SU-DHL-6 (cell line): ENCODE measurements around the gene RPS6KB2.

Experiments
- H2AFZ ChIP-seq: fragments of 200-600 bp; sonication (generic); 2 replicates; pipeline ENCODE4 v1.6.1; 2014; ENCODE audit warnings: low read depth, mild to moderate bottlenecking, moderate library complexity, mixed read lengths, antibody characterized with exemption, low read length; ENCODE audit not compliant: severe bottlenecking
- H3F3A ChIP-seq: fragments of 200-600 bp; shearing (Covaris generic); 2 replicates; pipeline ENCODE4 v1.6.0; 2016; ENCODE audit warnings: antibody characterized with exemption, mild to moderate bottlenecking; ENCODE audit not compliant: insufficient read depth
- H3K27ac ChIP-seq: fragments of 200-600 bp; sonication (generic); 2 replicates; pipeline ENCODE4 v1.5.1; 2016; ENCODE audit warnings: low read depth, mild to moderate bottlenecking, low read length, moderate library complexity, mixed read lengths
- H3K27me3 ChIP-seq: fragments of 200-600 bp; sonication (generic), shearing (Covaris generic); 2 replicates; pipeline ENCODE4 v1.6.0; 2014; ENCODE audit warnings: mild to moderate bottlenecking, low read length
- H3K36me3 ChIP-seq: fragments of 200-600 bp; sonication (generic); 2 replicates; pipeline ENCODE4 v1.6.1; 2014; ENCODE audit warnings: mild to moderate bottlenecking, low read length, mixed read lengths
- H3K4me2 ChIP-seq: fragments of 300-600, 200-600 bp; shearing (Covaris generic), sonication (generic); 2 replicates; pipeline ENCODE4 v1.6.0; 2014; ENCODE audit warnings: low read length, low read depth, mild to moderate bottlenecking; ENCODE audit not compliant: poor library complexity, severe bottlenecking
- H3K4me3 ChIP-seq: fragments of 200-600 bp; sonication (generic); 2 replicates; pipeline ENCODE4 v1.5.1; 2014; ENCODE audit warnings: antibody characterized with exemption, low read length, mild to moderate bottlenecking, mixed read lengths; ENCODE audit not compliant: insufficient read depth, poor library complexity, severe bottlenecking
- H3K79me2 ChIP-seq: fragments of 200-600 bp; sonication (generic); 2 replicates; pipeline ENCODE4 v1.6.1; 2014; ENCODE audit warnings: mild to moderate bottlenecking, low read length, moderate library complexity; ENCODE audit not compliant: insufficient read depth
- H3K9ac ChIP-seq: fragments of 200-600 bp; sonication (generic); 2 replicates; pipeline ENCODE4 v1.7.0; 2014; ENCODE audit warnings: mild to moderate bottlenecking, low read length
- H3K9me2 ChIP-seq: fragments of 200-600 bp; sonication (generic); replicated peaks from 2 replicates; pipeline ENCODE4 v1.6.1; 2014; ENCODE audit warnings: low read length; ENCODE audit not compliant: insufficient read depth
- H3K9me3 ChIP-seq: fragments of 200-600 bp; sonication (generic); 2 replicates; pipeline ENCODE4 v1.6.1; 2014; ENCODE audit warnings: low read length, mixed read lengths; ENCODE audit not compliant: insufficient read depth
- H4K20me1 ChIP-seq: fragments of 200-600 bp; sonication (generic); 2 replicates; pipeline ENCODE4 v1.6.1; 2014; ENCODE audit warnings: low read depth, mild to moderate bottlenecking, antibody characterized with exemption, low read length, moderate library complexity, mixed read lengths
- EZH2phosphoT487 ChIP-seq: fragments of 200-600 bp; sonication (generic), shearing (Covaris generic); conservative IDR thresholded peaks from 2 replicates; pipeline ENCODE4 v1.6.1; 2018; ENCODE audit warnings: mild to moderate bottlenecking, antibody characterized with exemption, low read length, moderate library complexity, mixed read lengths
- TF ChIP-seq, protein P1 (sequence below): fragments of 200-600 bp; sonication (generic); IDR thresholded peaks from one replicate; pipeline ENCODE4 v1.5.1; 2017; ENCODE audit warnings: antibody characterized with exemption, mild to moderate bottlenecking, low read length, moderate library complexity; ENCODE audit not compliant: insufficient read depth, poor library complexity, severe bottlenecking

RPS6KB2 gene

GRCh38 chr11:67398661-67399563 is 29.4 kb upstream of the RPS6KB2 start:
- Histone ChIP-seq H4K20me1 (no peaks in the 10 kb centered on the region), H3K79me2 (peaks cover 15% of the 10 kb centered on the region), H3K4me3 (no peak overlapping the region), H2AFZ (no peak overlapping the region), H3K27ac (no peak overlapping the region), H3K4me2 (no peak overlapping the region), H3K9me3 (no peaks in the 10 kb centered on the region), H3K27me3 (no peaks in the 10 kb centered on the region), H3K9ac (no peak overlapping the region), H3K9me2 (no peaks in the 10 kb centered on the region), H3F3A (peaks cover 16% of the 10 kb centered on the region), H3K36me3 (no peaks in the 10 kb centered on the region)
- TF ChIP-seq, protein P1, sequence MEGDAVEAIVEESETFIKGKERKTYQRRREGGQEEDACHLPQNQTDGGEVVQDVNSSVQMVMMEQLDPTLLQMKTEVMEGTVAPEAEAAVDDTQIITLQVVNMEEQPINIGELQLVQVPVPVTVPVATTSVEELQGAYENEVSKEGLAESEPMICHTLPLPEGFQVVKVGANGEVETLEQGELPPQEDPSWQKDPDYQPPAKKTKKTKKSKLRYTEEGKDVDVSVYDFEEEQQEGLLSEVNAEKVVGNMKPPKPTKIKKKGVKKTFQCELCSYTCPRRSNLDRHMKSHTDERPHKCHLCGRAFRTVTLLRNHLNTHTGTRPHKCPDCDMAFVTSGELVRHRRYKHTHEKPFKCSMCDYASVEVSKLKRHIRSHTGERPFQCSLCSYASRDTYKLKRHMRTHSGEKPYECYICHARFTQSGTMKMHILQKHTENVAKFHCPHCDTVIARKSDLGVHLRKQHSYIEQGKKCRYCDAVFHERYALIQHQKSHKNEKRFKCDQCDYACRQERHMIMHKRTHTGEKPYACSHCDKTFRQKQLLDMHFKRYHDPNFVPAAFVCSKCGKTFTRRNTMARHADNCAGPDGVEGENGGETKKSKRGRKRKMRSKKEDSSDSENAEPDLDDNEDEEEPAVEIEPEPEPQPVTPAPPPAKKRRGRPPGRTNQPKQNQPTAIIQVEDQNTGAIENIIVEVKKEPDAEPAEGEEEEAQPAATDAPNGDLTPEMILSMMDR = no peak
- no peak for TF ChIP-seq EZH2phosphoT487

DNA sequence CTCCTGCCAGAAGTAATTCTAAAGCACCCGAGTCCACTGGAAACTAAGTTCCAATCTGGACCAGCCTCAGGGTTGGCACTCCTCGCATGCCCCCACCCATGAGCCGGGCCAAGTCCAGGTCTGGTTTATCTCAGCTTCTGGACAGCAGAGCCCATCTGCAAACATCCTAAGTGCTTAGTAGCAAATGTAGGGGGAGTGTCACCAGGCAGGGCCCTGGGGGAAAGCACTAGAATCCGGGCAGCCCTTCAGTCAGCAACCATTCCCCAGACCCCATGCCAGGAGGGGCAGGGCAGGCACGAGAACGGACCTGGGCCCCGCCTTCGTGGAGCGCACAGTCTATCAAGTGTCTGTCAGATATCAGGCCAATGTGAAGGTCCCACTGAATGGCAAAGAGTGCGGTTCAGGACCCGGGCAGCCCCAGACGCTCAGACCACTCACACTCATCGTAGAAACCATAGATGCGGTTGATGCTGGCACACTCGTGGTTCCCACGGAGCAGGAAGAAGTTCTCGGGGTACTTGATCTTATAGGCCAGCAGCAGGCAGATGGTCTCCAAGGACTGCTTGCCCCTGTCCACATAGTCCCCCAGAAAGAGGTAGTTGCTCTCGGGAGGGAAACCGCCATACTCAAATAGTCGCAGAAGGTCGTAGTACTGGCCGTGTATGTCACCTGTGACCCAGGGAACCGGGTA is 27.9 kb upstream of the RPS6KB2 start:
- Histone ChIP-seq H3K27me3 (no peaks in the 10 kb centered on the region), H3K4me3 (peak overlapping the region; percentile 88), H3K4me2 (peak overlapping the region; percentile 86), H3K79me2 (peaks cover 15% of the 10 kb centered on the region), H3F3A (peaks cover 25% of the 10 kb centered on the region), H3K9ac (peak overlapping the region; percentile 99), H3K9me2 (no peaks in the 10 kb centered on the region), H3K36me3 (no peaks in the 10 kb centered on the region), H4K20me1 (no peaks in the 10 kb centered on the region), H3K27ac (peak overlapping the region; percentile 78), H3K9me3 (no peaks in the 10 kb centered on the region), H2AFZ (no peak overlapping the region)
- TF ChIP-seq EZH2phosphoT487 = no peak
- TF ChIP-seq, protein P1 = no peak

- Histone ChIP-seq H3K4me2 (peak overlapping the region; percentile 86), H3K36me3 (no peaks in the 10 kb centered on the region), H3K9ac (peak overlapping the region; percentile 99), H3K27ac (peak overlapping the region; percentile 78), H2AFZ (no peak overlapping the region), H3K9me3 (no peaks in the 10 kb centered on the region), H3K9me2 (no peaks in the 10 kb centered on the region), H3F3A (peaks cover 25% of the 10 kb centered on the region), H3K27me3 (no peaks in the 10 kb centered on the region), H3K4me3 (peak overlapping the region; percentile 88), H4K20me1 (no peaks in the 10 kb centered on the region), H3K79me2 (peaks cover 15% of the 10 kb centered on the region)
- TF ChIP-seq, protein P1 = no peak
- no peak for TF ChIP-seq EZH2phosphoT487
Measured at GRCh38 chr11:67400942-67401494, 27.3 kb upstream of the RPS6KB2 start.
